Stimulated activated CD8-positive, alpha-beta memory T cell treated with anti-CD3 and anti-CD28 coated beads, Interleukin-4, amount 100 ng/mL, for 1 hour (primary cell): ENCODE data around the gene B4GAT1.
A peak's percentile ranks its signal among the peaks of the same experiment; 100 is the strongest.
"Not testable (repeated sequence)": the region's sequence is repeated elsewhere in the genome, so short reads cannot be mapped to it uniquely, and the experiment has no call there.

Experiments used
- DNase-seq, 2 donors: peaks; one replicate each; pipeline ENCODE4 v3.0.0-alpha.2; 2020; ENCODE audit warnings: low read depth in 2 of 2, low spot score in 1 of 2

The B4GAT1 gene

GRCh38 chr11:66311965-66312548, 35.4 kb downstream of the B4GAT1 start:
- peak; percentile 98 for DNase-seq

- DNase-seq, result no peak
Observed at GRCh38 chr11:66311470-66311964, 35.9 kb downstream of the B4GAT1 start.

GRCh38 chr11:66310803-66311440, 36.5 kb downstream of the B4GAT1 start:
- DNase-seq, result not testable (repeated sequence)

- DNase-seq, result no peak
Observed at GRCh38 chr11:66310324-66310723, 37.1 kb downstream of the B4GAT1 start.

- no peak for DNase-seq
Observed at GRCh38 chr11:66309475-66309874, 38.0 kb downstream of the B4GAT1 start.

- DNase-seq, result no peak
Observed at GRCh38 chr11:66302656-66303055, 44.8 kb downstream of the B4GAT1 start.

- no peak for DNase-seq
Observed at GRCh38 chr11:66299186-66299585, 48.2 kb downstream of the B4GAT1 start.

- DNase-seq, result no peak
Observed at GRCh38 chr11:66297610-66298009, 49.8 kb downstream of the B4GAT1 start.
